Lung (tissue), 12 donors: ENCODE data around the gene MYOT. TPM values are rescaled to one million over a fixed set of nuclear protein-coding genes. Genes with fewer than 3 reads are reported as not detected.

Experiments
- ATAC-seq: fragments of 200-7000 bp; cut with Tn5 transposase; one replicate; pipeline ENCODE4 v1.9.1; 2020; ENCODE audit warnings: moderate number of reproducible peaks; ENCODE audit not compliant: insufficient read depth, low FRiP score
- DNase-seq, 3 donors: peaks; one replicate each; pipeline ENCODE4 v3.0.0-alpha.2; 2013 to 2017
- H3K27ac ChIP-seq, 2 donors: one replicate each; pipeline ENCODE4 v1.5.1; 2013; ENCODE audit warnings: mild to moderate bottlenecking in 2 of 2, moderate library complexity in 2 of 2, control low read depth in 1 of 2, inconsistent platforms in 1 of 2, low read depth in 1 of 2, low read length in 1 of 2
- H3K27me3 ChIP-seq, 3 donors: one replicate each; pipeline ENCODE4 v1.5.1; 2013; ENCODE audit warnings: low read length in 2 of 3; ENCODE audit not compliant: control insufficient read depth in 3 of 3, insufficient read depth in 3 of 3
- H3K36me3 ChIP-seq, 4 donors: one replicate each; pipeline ENCODE4 v1.5.1; 2013; ENCODE audit warnings: low read length in 4 of 4, mild to moderate bottlenecking in 1 of 4, moderate library complexity in 1 of 4; ENCODE audit not compliant: control insufficient read depth in 4 of 4, insufficient read depth in 4 of 4
- H3K4me1 ChIP-seq, 5 donors: one replicate each; pipeline ENCODE4 v1.5.1; 2013; ENCODE audit warnings: low read length in 5 of 5, mild to moderate bottlenecking in 2 of 5, moderate library complexity in 1 of 5; ENCODE audit not compliant: control insufficient read depth in 5 of 5, insufficient read depth in 5 of 5
- H3K4me3 ChIP-seq: one replicate; pipeline ENCODE4 v1.5.1; 2013; ENCODE audit warnings: mild to moderate bottlenecking, control low read depth, moderate library complexity
- H3K9ac ChIP-seq, 2 donors: one replicate each; pipeline ENCODE4 v1.5.1; 2013; ENCODE audit warnings: low read length in 2 of 2, control low read depth in 1 of 2; ENCODE audit not compliant: insufficient read depth in 1 of 2
- H3K9me3 ChIP-seq, 4 donors: one replicate each; pipeline ENCODE4 v1.5.1; 2013; ENCODE audit warnings: low read length in 3 of 4, mild to moderate bottlenecking in 1 of 4, moderate library complexity in 1 of 4; ENCODE audit not compliant: control insufficient read depth in 4 of 4, insufficient read depth in 3 of 4
- CTCF ChIP-seq: IDR thresholded peaks from 2 replicates; pipeline ENCODE4 v1.5.1; 2012; ENCODE audit warnings: mild to moderate bottlenecking; ENCODE audit errors: control extremely low read depth, extremely low read depth
- WGBS, 2 donors: extraction: QIAGEN DNeasy Blood & Tissue Kit; methylation state at CpG; one replicate each; pipeline ENCODE4 v1.1.7; 2013; 5-methylcytosine and 5-hydroxymethylcytosine counted together
- polyA plus RNA-seq, 2 donors: library from polyadenylated mRNA; stranded (reverse); fragments of 200-250 nt; gene quantifications; one replicate each; pipeline ENCODE4 v1.2.1, GENCODE V29; 2013
- total RNA-seq, 2 donors: library from RNA; depleted of rRNA in 1 of 2; stranded (reverse); fragments of >200 nt in 1 of 2; gene quantifications; one replicate each; pipeline ENCODE4 v1.2.1, GENCODE V29; 2014 to 2021
- donor health status: control.
- donor health status: control.
- donor health status: Bipolar disorder and iron deficiency.
- donor health status: healthy.
- donor health status: DM: yes; HTN: yes; CAD: no.

Gene MYOT
- total and polyA plus RNA-seq, 4 donors: 0.44 to 0.61 (median 0.48) TPM; not detected in 1

DNA sequence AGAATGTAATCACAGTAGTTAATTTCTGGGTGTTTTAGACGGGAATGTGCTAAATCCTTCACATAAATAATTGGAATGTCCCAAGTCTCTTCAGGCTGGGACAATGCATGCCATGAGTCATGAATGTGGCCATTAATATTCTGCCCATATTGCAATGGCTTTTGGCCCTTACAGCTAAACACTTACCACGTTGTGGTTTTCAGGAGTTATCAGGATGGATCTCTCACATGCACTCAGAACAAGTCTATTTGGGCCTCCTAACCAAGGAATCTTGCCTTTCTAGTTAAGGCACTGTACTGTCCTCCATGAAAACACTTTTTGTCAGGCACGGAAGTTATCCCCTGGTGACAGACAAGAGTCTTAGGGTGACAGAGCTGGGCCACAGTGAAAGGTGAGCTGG, 54.3 kb downstream of the MYOT start:
- 62% methylated on average over 3 of the region's 3 CpGs for WGBS, 2 donors
- H3K9ac ChIP-seq: no peak overlapping the region
- no peak for ATAC-seq

GRCh38 chr5:137923856-137924255, 56.2 kb downstream of the MYOT start:
- no peak for TF ChIP-seq CTCF
- Histone ChIP-seq H3K9ac (no peak overlapping the region), H3K27ac (no peak overlapping the region), H3K4me3 (no peak overlapping the region), H3K9me3 (no peaks in the 10 kb centered on the region), H3K36me3 (peaks cover 0 to 4% (median 2%) of the 10 kb centered on the region in 4 donors), H3K27me3 (no peaks in the 10 kb centered on the region), H3K4me1 (no peaks in the 10 kb centered on the region)
- WGBS, 2 donors: 39 to 45% methylated on average over 4 of the region's 4 CpGs
- no peak for ATAC-seq
- DNase-seq: peak in 2 of 3 donors; percentile 24 to 40

More for the DNA sequence above, 54.3 kb downstream of the MYOT start:
- Histone ChIP-seq H3K36me3 (peaks cover 0 to 4% (median under 1%) of the 10 kb centered on the region in 4 donors), H3K27ac (no peak overlapping the region), H3K4me3 (no peak overlapping the region), H3K27me3 (no peaks in the 10 kb centered on the region), H3K9me3 (peaks cover 0 to 2% (median 0%) of the 10 kb centered on the region in 4 donors), H3K4me1 (no peaks in the 10 kb centered on the region)
- no peak for DNase-seq
- no peak for TF ChIP-seq CTCF

DNA sequence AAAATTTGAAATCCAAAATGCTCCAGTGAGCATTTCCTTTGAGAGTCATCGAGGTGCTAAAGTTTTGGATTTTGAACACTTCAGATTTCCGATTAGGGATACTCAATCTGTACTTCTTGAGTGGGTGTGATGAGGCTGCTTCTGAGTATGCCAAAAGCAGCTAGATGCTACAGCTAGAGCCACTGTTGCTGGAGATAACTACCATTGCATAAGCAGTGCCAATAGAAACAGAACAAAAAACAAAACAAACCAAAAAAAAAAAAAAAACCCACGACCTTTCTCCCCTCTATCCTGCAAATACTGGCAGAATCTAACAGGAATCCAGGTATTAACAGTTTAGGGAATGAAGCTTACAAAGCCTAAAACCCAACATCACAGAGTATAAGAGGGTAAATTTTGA, 65.1 kb downstream of the MYOT start:
- no peak overlapping the region for H3K9ac ChIP-seq
- no peak overlapping the region for H3K27ac ChIP-seq
- no peaks in the 10 kb centered on the region for H3K27me3 ChIP-seq
- DNase-seq: no peak
- WGBS, 2 donors: 69 to 78% methylated on average over 3 of the region's 3 CpGs
- H3K9me3 ChIP-seq: no peaks in the 10 kb centered on the region
- TF ChIP-seq CTCF: no peak
- H3K4me1 ChIP-seq: peaks cover 0 to 4% (median 0%) of the 10 kb centered on the region in 5 donors
- H3K4me3 ChIP-seq: no peak overlapping the region
- peaks cover 0 to 8% (median 3%) of the 10 kb centered on the region in 4 donors for H3K36me3 ChIP-seq
- ATAC-seq: no peak

DNA sequence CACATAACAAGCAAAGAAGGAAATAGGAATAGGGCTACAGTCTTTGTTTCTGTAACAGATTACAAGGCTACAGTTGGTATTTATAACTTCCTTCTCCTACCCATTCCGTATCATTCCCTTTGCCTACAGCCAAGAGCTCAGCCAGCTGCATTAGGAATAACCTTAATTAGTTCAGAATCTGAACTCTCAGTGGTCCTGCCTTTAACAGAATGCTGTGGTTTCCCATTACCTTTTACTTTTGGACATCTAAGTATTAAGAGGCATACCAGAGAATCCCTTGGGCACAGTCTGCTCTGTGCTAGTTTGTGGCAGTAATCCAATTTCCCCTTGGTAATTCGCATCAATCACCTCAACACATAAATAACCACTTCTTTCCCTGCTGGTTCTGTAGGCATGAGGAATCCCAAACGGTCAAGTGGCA, 65.8 kb downstream of the MYOT start:
- Histone ChIP-seq H3K36me3 (peaks cover 1 to 11% (median 6%) of the 10 kb centered on the region in 4 donors), H3K9ac (no peak overlapping the region), H3K27me3 (no peaks in the 10 kb centered on the region), H3K4me3 (no peak overlapping the region), H3K4me1 (peaks cover 0 to 4% (median 0%) of the 10 kb centered on the region in 5 donors), H3K27ac (no peak overlapping the region), H3K9me3 (no peaks in the 10 kb centered on the region)
- TF ChIP-seq CTCF: no peak
- 34 to 49% methylated on average over 3 of the region's 3 CpGs for WGBS, 2 donors
- ATAC-seq (no peak), DNase-seq (peak in 1 of 3 donors; percentile 6)
